B cell (primary cell): ENCODE data around the gene GIPC1. TPM values are rescaled to one million over a fixed set of nuclear protein-coding genes. Genes with fewer than 3 reads are reported as not detected.
A peak's percentile ranks its signal among the peaks of the same experiment; 100 is the strongest.

Experiments
- ATAC-seq: fragments of 200-7000 bp; cut with Tn5 transposase; one replicate; pipeline ENCODE4 v1.10.0; 2021; ENCODE audit warnings: low read depth, mild to moderate bottlenecking, moderate number of reproducible peaks, moderate library complexity
- CTCF ChIA-PET: fragments of 350-600 bp; sonication (Branson Sonifier 250); formaldehyde crosslinking; loops from one replicate; lab custom pipeline; 2021; ENCODE audit warnings: antibody characterized with exemption, inconsistent platforms; lab: Charles Lee
- POLR2A ChIA-PET: fragments of 350-600 bp; sonication (Branson Sonifier 250); formaldehyde crosslinking; loops from one replicate; lab custom pipeline; 2021; ENCODE audit warnings: antibody characterized with exemption; lab: Charles Lee
- DNase-seq: peaks from one replicate; pipeline ENCODE4 v3.0.0; 2013
- H2AFZ ChIP-seq: 2 replicates; pipeline ENCODE4 v1.6.1; 2012; ENCODE audit warnings: mild to moderate bottlenecking, low read depth, low read length; ENCODE audit not compliant: insufficient read depth, poor library complexity, severe bottlenecking
- H3K27ac ChIP-seq, 2 donors: 1 replicate in 1 of 2; 2 replicates in 1 of 2; pipeline ENCODE4 v1.5.1; 2012 to 2013; ENCODE audit warnings: low read length in 2 of 2, mild to moderate bottlenecking in 2 of 2, moderate library complexity in 1 of 2
- H3K27me3 ChIP-seq, 4 experiments: fragments of 200-600 bp in 1 of 4; sonication (generic) in 1 of 4; replicated peaks in 1 of 4; 1 replicate in 2 of 4; 2 replicates in 2 of 4; pipeline versions ENCODE4 v1.6.1 to v1.7.0; 2013 to 2016; ENCODE audit warnings: low read length in 3 of 4, mild to moderate bottlenecking in 2 of 4, mixed read lengths in 1 of 4, moderate library complexity in 1 of 4; ENCODE audit not compliant: insufficient read depth in 4 of 4, control insufficient read depth in 3 of 4; ENCODE audit errors: control extremely low read depth in 1 of 4
- H3K36me3 ChIP-seq, 2 experiments: replicated peaks in 1 of 2; 1 replicate in 1 of 2; 2 replicates in 1 of 2; pipeline versions ENCODE4 v1.6.1 to v1.7.1; 2013; ENCODE audit warnings: low read length in 1 of 2; ENCODE audit not compliant: insufficient read depth in 2 of 2, control insufficient read depth in 1 of 2; ENCODE audit errors: control extremely low read depth in 1 of 2, extremely low read depth in 1 of 2
- H3K4me1 ChIP-seq, 2 donors: fragments of 200-600 bp in 1 of 2; sonication (generic) in 1 of 2; 1 replicate in 1 of 2; 2 replicates in 1 of 2; pipeline versions ENCODE4 v1.5.1 to v1.6.1; 2013 to 2017; ENCODE audit warnings: low read length in 2 of 2; ENCODE audit not compliant: control insufficient read depth in 2 of 2, insufficient read depth in 2 of 2
- H3K4me2 ChIP-seq: replicated peaks from 2 replicates; pipeline ENCODE3; 2012; ENCODE audit warnings: mild to moderate bottlenecking, low read depth, low read length; ENCODE audit not compliant: poor library complexity, severe bottlenecking
- H3K4me3 ChIP-seq, 5 experiments: fragments of 200-600 bp in 1 of 5; sonication (generic) in 1 of 5; 1 replicate in 3 of 5; 2 replicates in 2 of 5; pipeline versions ENCODE4 v1.5.1 to v1.7.0; 2011 to 2016; ENCODE audit warnings: low read length in 4 of 5, mild to moderate bottlenecking in 4 of 5, low read depth in 2 of 5, control low read depth in 1 of 5, moderate library complexity in 1 of 5; ENCODE audit not compliant: insufficient read depth in 1 of 5; ENCODE audit errors: control extremely low read depth in 1 of 5, extremely low read depth in 1 of 5
- H3K79me2 ChIP-seq: fragments of 200-600 bp; sonication (generic); one replicate; pipeline ENCODE4 v1.6.0; 2016; ENCODE audit warnings: low read length; ENCODE audit not compliant: control insufficient read depth, insufficient read depth
- H3K9ac ChIP-seq: fragments of 200-600 bp; sonication (generic); 2 replicates; pipeline ENCODE4 v1.6.1; 2017; ENCODE audit warnings: mild to moderate bottlenecking, low read length, moderate library complexity
- H3K9me3 ChIP-seq, 3 donors: one replicate each; pipeline versions ENCODE4 v1.6.1 to v1.7.1; 2013; ENCODE audit warnings: low read length in 2 of 3; ENCODE audit not compliant: control insufficient read depth in 2 of 3, insufficient read depth in 1 of 3; ENCODE audit errors: control extremely low read depth in 1 of 3
- H4K20me1 ChIP-seq: 2 replicates; pipeline ENCODE4 v1.6.0; 2012; ENCODE audit warnings: mild to moderate bottlenecking, low read length; ENCODE audit not compliant: insufficient read depth, control insufficient read depth, poor library complexity, severe bottlenecking
- H3K27ac Mint-ChIP-seq: one replicate; pipeline ENCODE4 v1.8.0; 2021; ENCODE audit warnings: mixed read lengths
- H3K27me3 Mint-ChIP-seq: one replicate; pipeline ENCODE4 v1.8.0; 2021; ENCODE audit warnings: mixed read lengths
- H3K4me1 Mint-ChIP-seq: one replicate; pipeline ENCODE4 v1.8.0; 2021; ENCODE audit warnings: mixed read lengths
- H3K4me3 Mint-ChIP-seq: one replicate; pipeline ENCODE4 v1.8.0; 2021; ENCODE audit warnings: mixed read lengths
- H3K9me3 Mint-ChIP-seq: one replicate; pipeline ENCODE4 v1.8.0; 2022; ENCODE audit warnings: mixed read lengths; ENCODE audit not compliant: insufficient read depth
- CTCF ChIP-seq: fragments of 200-600 bp; IDR thresholded peaks from one replicate; pipeline ENCODE4 v1.8.0; 2022; ENCODE audit warnings: antibody characterized with exemption, mild to moderate bottlenecking
- EZH2 ChIP-seq: IDR thresholded peaks from 2 replicates; pipeline ENCODE4 v1.6.1; 2012; ENCODE audit warnings: borderline replicate concordance, low read depth, mild to moderate bottlenecking, moderate library complexity, low read length; ENCODE audit not compliant: insufficient read depth, poor library complexity, severe bottlenecking
- WGBS: methylation state at CpG from one replicate; pipeline ENCODE4 v1.1.5; 2013; ENCODE audit warnings: missing lambda C conversion rate; ENCODE audit not compliant: insufficient coverage; 5-methylcytosine and 5-hydroxymethylcytosine counted together
- intact Hi-C: fragments of 100-400 bp; cut with micrococcal nuclease; formaldehyde crosslinking; loops from one replicate; pipeline ENCODE4 v1.10.0; 2022
- polyA plus RNA-seq: library from polyadenylated mRNA; depleted of rRNA; stranded (reverse); fragments of >200 nt; gene quantifications from 2 replicates; pipeline ENCODE4 v1.2.3, GENCODE V29; 2012
- total RNA-seq, 2 donors: library from RNA; stranded (reverse); fragments of 120-200 nt in 1 of 2; gene quantifications; 1 replicate in 1 of 2; 2 replicates in 1 of 2; pipeline versions ENCODE4 v1.2.3 to v1.2.4, GENCODE V29; 2013 to 2022

The GIPC1 gene
- total and polyA plus RNA-seq, 2 donors (not counting 1 experiment from before 2014, with no cell fraction given): 11.3 to 12.0 TPM

- H3K27me3 ChIP-seq: peaks cover 0 to 28% (median 14%) of the 10 kb centered on the region in 4 experiments
- Mint-ChIP-seq H3K4me3 (peak overlapping the region; percentile 8), H3K4me1 (peaks cover 27% of the 10 kb centered on the region), H3K9me3 (no peaks in the 10 kb centered on the region), H3K27ac (peak overlapping the region; percentile 32), H3K27me3 (peaks cover 28% of the 10 kb centered on the region)
- CTCF ChIA-PET: interaction anchor here (0.7 to 1.0 kb wide), 2 partner anchors 13 to 338 kb away, joined by 3 read pairs; partner anchors contain the start of gene ASF1B
- ATAC-seq (no peak), DNase-seq (peak; percentile 23)
- H3K9ac ChIP-seq: no peak overlapping the region
- H3K27ac ChIP-seq: no peak overlapping the region
- no peaks in the 10 kb centered on the region for H3K79me2 ChIP-seq
- H3K4me2 ChIP-seq: peak overlapping the region; percentile 12
- POLR2A ChIA-PET: no interaction called here
- H3K9me3 ChIP-seq: peaks cover 0 to 6% (median 0%) of the 10 kb centered on the region in 3 donors
- H3K4me1 ChIP-seq: peaks cover 22 to 27% of the 10 kb centered on the region in 2 donors
- intact Hi-C loops: no loop called here
- TF ChIP-seq CTCF: no peak
- no peak for TF ChIP-seq EZH2
- H4K20me1 ChIP-seq: peaks cover 8% of the 10 kb centered on the region
- 54% methylated on average over 8 of the region's 12 CpGs for WGBS
- no peak overlapping the region for H2AFZ ChIP-seq
- peaks cover 0 to 6% of the 10 kb centered on the region in 2 experiments for H3K36me3 ChIP-seq
- H3K4me3 ChIP-seq: no peak overlapping the region
Observed at GRCh38 chr19:14474827-14475226, 21.1 kb downstream of the GIPC1 start.

GRCh38 chr19:14473978-14474578 lies 21.8 kb downstream of the GIPC1 start:
- H3K4me3 Mint-ChIP-seq: peak overlapping the region; percentile 8
- no peaks in the 10 kb centered on the region for H3K9me3 Mint-ChIP-seq
- no peak for ATAC-seq
- no peak overlapping the region for H2AFZ ChIP-seq
- H3K9ac ChIP-seq: no peak overlapping the region
- 36% methylated on average over 53 of the region's 53 CpGs for WGBS
- peaks cover 27% of the 10 kb centered on the region for H3K4me1 Mint-ChIP-seq
- H3K27ac Mint-ChIP-seq: no peak overlapping the region
- H3K27me3 Mint-ChIP-seq: peaks cover 28% of the 10 kb centered on the region
- peak; percentile 29 for DNase-seq
- TF ChIP-seq CTCF (no peak), EZH2 (no peak)
- intact Hi-C loops: loop anchor here (2.0 kb wide), 1 partner anchor 55 kb away; the partner anchor contains the start of gene DDX39A
- POLR2A ChIA-PET: no interaction called here
- H4K20me1 ChIP-seq: peaks cover 8% of the 10 kb centered on the region
- H3K36me3 ChIP-seq: peaks cover 0 to 13% of the 10 kb centered on the region in 2 experiments
- no peak overlapping the region for H3K27ac ChIP-seq
- no peaks in the 10 kb centered on the region for H3K79me2 ChIP-seq
- no peak overlapping the region for H3K4me3 ChIP-seq
- CTCF ChIA-PET: interaction anchor here (0.7 to 2.6 kb wide), 3 partner anchors 14 to 337 kb away, joined by 3 to 21 read pairs (median 3); partner anchors contain the start of gene ASF1B
- peaks cover 21 to 27% of the 10 kb centered on the region in 2 donors for H3K4me1 ChIP-seq
- H3K27me3 ChIP-seq: peaks cover 0 to 28% (median 14%) of the 10 kb centered on the region in 4 experiments
- peaks cover 0 to 6% (median 0%) of the 10 kb centered on the region in 3 donors for H3K9me3 ChIP-seq
- peak overlapping the region; percentile 89 for H3K4me2 ChIP-seq
